ENCODE data around the gene CPNE4.

DNA sequence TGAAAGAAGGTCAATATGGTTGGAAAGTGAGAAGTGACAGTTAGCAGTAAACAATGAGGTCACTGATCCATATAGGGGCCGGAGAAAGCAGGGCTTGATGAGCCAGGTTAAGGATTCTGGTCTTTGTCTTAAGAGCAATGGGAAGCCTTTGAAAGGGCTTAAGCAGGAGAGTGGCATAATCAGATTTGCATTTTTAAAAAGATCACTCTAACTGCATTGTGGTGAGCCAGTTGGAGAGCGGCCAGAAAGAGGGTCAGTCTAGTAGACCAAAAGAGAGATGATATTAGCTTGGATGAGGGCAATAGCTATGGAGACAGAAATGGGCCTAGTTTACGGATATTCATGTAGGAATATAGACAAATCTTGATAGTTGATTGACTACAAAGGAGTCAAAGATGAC lies 46.6 kb downstream of the CPNE4 start:
- TF ChIP-seq, protein P1, sequence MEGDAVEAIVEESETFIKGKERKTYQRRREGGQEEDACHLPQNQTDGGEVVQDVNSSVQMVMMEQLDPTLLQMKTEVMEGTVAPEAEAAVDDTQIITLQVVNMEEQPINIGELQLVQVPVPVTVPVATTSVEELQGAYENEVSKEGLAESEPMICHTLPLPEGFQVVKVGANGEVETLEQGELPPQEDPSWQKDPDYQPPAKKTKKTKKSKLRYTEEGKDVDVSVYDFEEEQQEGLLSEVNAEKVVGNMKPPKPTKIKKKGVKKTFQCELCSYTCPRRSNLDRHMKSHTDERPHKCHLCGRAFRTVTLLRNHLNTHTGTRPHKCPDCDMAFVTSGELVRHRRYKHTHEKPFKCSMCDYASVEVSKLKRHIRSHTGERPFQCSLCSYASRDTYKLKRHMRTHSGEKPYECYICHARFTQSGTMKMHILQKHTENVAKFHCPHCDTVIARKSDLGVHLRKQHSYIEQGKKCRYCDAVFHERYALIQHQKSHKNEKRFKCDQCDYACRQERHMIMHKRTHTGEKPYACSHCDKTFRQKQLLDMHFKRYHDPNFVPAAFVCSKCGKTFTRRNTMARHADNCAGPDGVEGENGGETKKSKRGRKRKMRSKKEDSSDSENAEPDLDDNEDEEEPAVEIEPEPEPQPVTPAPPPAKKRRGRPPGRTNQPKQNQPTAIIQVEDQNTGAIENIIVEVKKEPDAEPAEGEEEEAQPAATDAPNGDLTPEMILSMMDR (IDR thresholded peaks at IDR 0.05; ENCODE audit: low read length), result no peak
- TF ChIP-seq EZH2 (optimal IDR thresholded peaks at IDR 0.05; ENCODE audit: low read depth, low read length) (no peak), EZH2phosphoT487 (IDR thresholded peaks at IDR 0.05; ENCODE audit: low read length) (no peak)
